HK-2 (cell line): ENCODE results near the gene KBTBD13.
"Not testable (repeated sequence)": the region's sequence is repeated elsewhere in the genome, so short reads cannot be mapped to it uniquely, and the experiment has no call there.

ENCODE experiments used
- DNase-seq: peaks from one replicate; pipeline ENCODE4 v3.0.0-alpha.2; 2018; ENCODE audit not compliant: unreplicated experiment

KBTBD13 gene

GRCh38 chr15:65076486-65077290 is at the start of gene KBTBD13:
KBTBD13 (plus strand) TSS chr15:65076746; CDS start chr15:65076816, 70 bp downstream.
- DNase-seq = no peak

GRCh38 chr15:65026756-65027155 is 49.8 kb upstream of the KBTBD13 start:
- DNase-seq = no peak

GRCh38 chr15:65027593-65027992 is 49.0 kb upstream of the KBTBD13 start:
- no peak for DNase-seq

- no peak for DNase-seq
Measured at GRCh38 chr15:65028338-65028737, 48.2 kb upstream of the KBTBD13 start.

- DNase-seq = peak; percentile 81
Measured at GRCh38 chr15:65028921-65029735, 47.4 kb upstream of the KBTBD13 start, which contains the start of gene MTFMT. MTFMT (minus strand) TSS chr15:65029639; CDS start chr15:65029613, 26 bp downstream.

- no peak for DNase-seq
Measured at GRCh38 chr15:65029736-65030208, 46.8 kb upstream of the KBTBD13 start.

GRCh38 chr15:65032801-65033537 is 43.6 kb upstream of the KBTBD13 start:
- DNase-seq = peak; percentile 76

- no peak for DNase-seq
Measured at GRCh38 chr15:65033659-65034269, 42.8 kb upstream of the KBTBD13 start.

- DNase-seq = no peak
Measured at GRCh38 chr15:65034719-65035118, 41.8 kb upstream of the KBTBD13 start.

- DNase-seq = no peak
Measured at GRCh38 chr15:65037309-65037708, 39.2 kb upstream of the KBTBD13 start.

- DNase-seq = no peak
Measured at GRCh38 chr15:65038428-65038827, 38.1 kb upstream of the KBTBD13 start.

- DNase-seq = no peak
Measured at GRCh38 chr15:65038836-65039235, 37.7 kb upstream of the KBTBD13 start.

- DNase-seq = no peak
Measured at GRCh38 chr15:65040461-65040860, 36.1 kb upstream of the KBTBD13 start.

- DNase-seq = no peak
Measured at GRCh38 chr15:65041787-65042186, 34.8 kb upstream of the KBTBD13 start.

- DNase-seq = no peak
Measured at GRCh38 chr15:65042776-65043327, 33.7 kb upstream of the KBTBD13 start.

- not testable (repeated sequence) for DNase-seq
Measured at GRCh38 chr15:65044218-65044617, 32.3 kb upstream of the KBTBD13 start.

- DNase-seq = no peak
Measured at GRCh38 chr15:65044724-65045481, 31.6 kb upstream of the KBTBD13 start, which contains the start of gene SLC51B. SLC51B (plus strand) TSS chr15:65045387; CDS start chr15:65050005, 4,618 bp downstream.

- no peak for DNase-seq
Measured at GRCh38 chr15:65048241-65048640, 28.3 kb upstream of the KBTBD13 start.

- no peak for DNase-seq
Measured at GRCh38 chr15:65049418-65049840, 27.1 kb upstream of the KBTBD13 start.

- no peak for DNase-seq
Measured at GRCh38 chr15:65050270-65050669, 26.3 kb upstream of the KBTBD13 start.
